Osteocyte (in vitro differentiated cells): Measurements from ENCODE around the gene NDNF. TPM values are rescaled to one million over a fixed set of nuclear protein-coding genes. Genes with fewer than 3 reads are reported as not detected.

Source experiments
- DNase-seq: peaks from one replicate; pipeline ENCODE4 v3.0.0; 2021; ENCODE audit warnings: mixed read lengths; ENCODE audit not compliant: unreplicated experiment; ENCODE audit errors: extremely low spot score
- H3K27ac Mint-ChIP-seq: one replicate; pipeline ENCODE4 v1.8.0; 2021; ENCODE audit warnings: mild to moderate bottlenecking, mixed read lengths; ENCODE audit not compliant: unreplicated experiment
- H3K27me3 Mint-ChIP-seq: one replicate; pipeline ENCODE4 v1.8.0; 2021; ENCODE audit warnings: mixed read lengths; ENCODE audit not compliant: unreplicated experiment
- H3K36me3 Mint-ChIP-seq: one replicate; pipeline ENCODE4 v1.8.0; 2021; ENCODE audit warnings: mixed read lengths; ENCODE audit not compliant: unreplicated experiment
- H3K4me1 Mint-ChIP-seq: one replicate; pipeline ENCODE4 v1.8.0; 2021; ENCODE audit warnings: mixed read lengths; ENCODE audit not compliant: unreplicated experiment
- H3K4me3 Mint-ChIP-seq: one replicate; pipeline ENCODE4 v1.8.0; 2021; ENCODE audit warnings: mild to moderate bottlenecking, moderate library complexity, mixed read lengths; ENCODE audit not compliant: unreplicated experiment
- H3K9me3 Mint-ChIP-seq: one replicate; pipeline ENCODE4 v1.8.0; 2021; ENCODE audit warnings: mixed read lengths; ENCODE audit not compliant: unreplicated experiment
- CTCF ChIP-seq: fragments of 200-600 bp; sonication (generic); IDR thresholded peaks from 2 replicates; pipeline ENCODE4 v1.5.0; 2021; ENCODE audit warnings: antibody characterized with exemption, mild to moderate bottlenecking, moderate library complexity
- total RNA-seq: library from RNA; stranded (reverse); gene quantifications from 2 replicates; pipeline ENCODE4 v1.2.1, GENCODE V29; 2021

Gene NDNF
- total RNA-seq, 1 donor from 2014 or later, result not detected

GRCh38 chr4:121096191-121096590, 23.9 kb upstream of the NDNF start:
- H3K27me3 Mint-ChIP-seq, result peaks cover 16% of the 10 kb centered on the region
- TF ChIP-seq CTCF, result no peak
- no peak overlapping the region for H3K4me3 Mint-ChIP-seq
- H3K36me3 Mint-ChIP-seq, result no peaks in the 10 kb centered on the region
- H3K4me1 Mint-ChIP-seq, result no peaks in the 10 kb centered on the region
- DNase-seq, result no peak
- no peak overlapping the region for H3K27ac Mint-ChIP-seq
- no peaks in the 10 kb centered on the region for H3K9me3 Mint-ChIP-seq

- Mint-ChIP-seq H3K4me3 (no peak overlapping the region), H3K4me1 (no peaks in the 10 kb centered on the region), H3K36me3 (no peaks in the 10 kb centered on the region), H3K27ac (no peak overlapping the region), H3K9me3 (no peaks in the 10 kb centered on the region), H3K27me3 (peaks cover 10% of the 10 kb centered on the region)
- TF ChIP-seq CTCF, result no peak
- no peak for DNase-seq
Measured at GRCh38 chr4:121094297-121094966, 22.1 kb upstream of the NDNF start.

GRCh38 chr4:121093261-121093660, 20.9 kb upstream of the NDNF start:
- Mint-ChIP-seq H3K27me3 (peaks cover 7% of the 10 kb centered on the region), H3K27ac (no peak overlapping the region), H3K36me3 (no peaks in the 10 kb centered on the region), H3K4me3 (no peak overlapping the region), H3K9me3 (no peaks in the 10 kb centered on the region), H3K4me1 (no peaks in the 10 kb centered on the region)
- DNase-seq, result no peak
- no peak for TF ChIP-seq CTCF

GRCh38 chr4:121091941-121092340, 19.6 kb upstream of the NDNF start:
- H3K9me3 Mint-ChIP-seq, result no peaks in the 10 kb centered on the region
- H3K36me3 Mint-ChIP-seq, result no peaks in the 10 kb centered on the region
- no peak for DNase-seq
- TF ChIP-seq CTCF, result no peak
- peaks cover 3% of the 10 kb centered on the region for H3K27me3 Mint-ChIP-seq
- H3K4me3 Mint-ChIP-seq, result no peak overlapping the region
- H3K27ac Mint-ChIP-seq, result no peak overlapping the region
- H3K4me1 Mint-ChIP-seq, result no peaks in the 10 kb centered on the region

- no peak for DNase-seq
- no peak for TF ChIP-seq CTCF
- Mint-ChIP-seq H3K36me3 (no peaks in the 10 kb centered on the region), H3K4me1 (no peaks in the 10 kb centered on the region), H3K27ac (no peak overlapping the region), H3K4me3 (no peak overlapping the region), H3K9me3 (peaks cover 7% of the 10 kb centered on the region), H3K27me3 (peaks cover 12% of the 10 kb centered on the region)
Measured at GRCh38 chr4:121088867-121089266, 16.5 kb upstream of the NDNF start.
